SJCRH30 (cell line): ENCODE data around the gene STK17B. TPM values are rescaled to one million over a fixed set of nuclear protein-coding genes. Genes with fewer than 3 reads are reported as not detected.
"Not testable (repeated sequence)": the region's sequence is repeated elsewhere in the genome, so short reads cannot be mapped to it uniquely, and the experiment has no call there.

Source experiments
- DNase-seq, 2 experiments: peaks; one replicate each; pipeline ENCODE4 v3.0.0-alpha.2; 2015 to 2020
- H3K27ac ChIP-seq: fragments of 250-450 bp; sonication (Bioruptor Pico); 2 replicates; pipeline ENCODE4 v1.5.1; 2020; ENCODE audit warnings: mild to moderate bottlenecking, moderate library complexity
- H3K27me3 ChIP-seq: fragments of 250-450 bp; sonication (Bioruptor Pico); 2 replicates; pipeline ENCODE4 v1.5.1; 2020; ENCODE audit warnings: mild to moderate bottlenecking, moderate library complexity
- H3K36me3 ChIP-seq: fragments of 250-450 bp; sonication (Bioruptor Pico); 2 replicates; pipeline ENCODE4 v1.5.1; 2020; ENCODE audit warnings: mild to moderate bottlenecking, moderate library complexity
- H3K4me1 ChIP-seq: fragments of 250-450 bp; sonication (Bioruptor Pico); 2 replicates; pipeline ENCODE4 v1.5.1; 2020; ENCODE audit warnings: mild to moderate bottlenecking, moderate library complexity
- H3K4me3 ChIP-seq: fragments of 250-450 bp; sonication (Bioruptor Pico); 2 replicates; pipeline ENCODE4 v1.5.1; 2020; ENCODE audit warnings: mild to moderate bottlenecking, moderate library complexity
- H3K9me3 ChIP-seq: fragments of 250-450 bp; sonication (Bioruptor Pico); replicated peaks from 2 replicates; pipeline ENCODE4 v1.5.1; 2020; ENCODE audit warnings: mild to moderate bottlenecking, moderate library complexity
- total RNA-seq: library from RNA; depleted of rRNA; stranded (reverse); fragments of >200 nt; shearing (Covaris generic); gene quantifications from 2 replicates; pipeline ENCODE4 v1.2.3, GENCODE V29; 2014; rRNA removed

STK17B gene
- total RNA-seq, 1 experiment from 2014 or later = 165 TPM

GRCh38 chr2:196096982-196097745 is 74.2 kb downstream of the STK17B start:
- DNase-seq = no peak
- peaks cover 13% of the 10 kb centered on the region for H3K4me1 ChIP-seq
- peaks cover 11% of the 10 kb centered on the region for H3K9me3 ChIP-seq
- no peaks in the 10 kb centered on the region for H3K27me3 ChIP-seq
- no peaks in the 10 kb centered on the region for H3K36me3 ChIP-seq
- H3K4me3 ChIP-seq = no peak overlapping the region
- no peak overlapping the region for H3K27ac ChIP-seq

GRCh38 chr2:196096264-196096663 is 75.1 kb downstream of the STK17B start:
- Histone ChIP-seq H3K4me1 (peaks cover 10% of the 10 kb centered on the region), H3K27me3 (no peaks in the 10 kb centered on the region), H3K27ac (no peak overlapping the region), H3K4me3 (no peak overlapping the region), H3K9me3 (peaks cover 11% of the 10 kb centered on the region), H3K36me3 (no peaks in the 10 kb centered on the region)
- no peak for DNase-seq

- not testable (repeated sequence) for H3K36me3 ChIP-seq, H3K4me3 ChIP-seq, DNase-seq, H3K27me3 ChIP-seq, H3K4me1 ChIP-seq, H3K27ac ChIP-seq
- H3K9me3 ChIP-seq = peaks cover 14% of the 10 kb centered on the region
Observed at GRCh38 chr2:196089448-196089847, 81.9 kb downstream of the STK17B start.

- Histone ChIP-seq H3K4me1 (no peaks in the 10 kb centered on the region), H3K27me3 (no peaks in the 10 kb centered on the region), H3K27ac (no peak overlapping the region), H3K4me3 (no peak overlapping the region), H3K9me3 (peaks cover 9% of the 10 kb centered on the region; the same call in 1 of the 2 replicates), H3K36me3 (no peaks in the 10 kb centered on the region)
- DNase-seq = peak; percentile 36 to 51
Observed at GRCh38 chr2:196088203-196088602, 83.2 kb downstream of the STK17B start.

GRCh38 chr2:196086517-196087368 is 84.6 kb downstream of the STK17B start:
- H3K9me3 ChIP-seq = peaks cover 9% of the 10 kb centered on the region; the same call in 1 of the 2 replicates
- no peak overlapping the region for H3K27ac ChIP-seq
- no peaks in the 10 kb centered on the region for H3K4me1 ChIP-seq
- no peaks in the 10 kb centered on the region for H3K27me3 ChIP-seq
- H3K36me3 ChIP-seq = no peaks in the 10 kb centered on the region
- no peak for DNase-seq
- H3K4me3 ChIP-seq = no peak overlapping the region

GRCh38 chr2:196083601-196084000 is 87.8 kb downstream of the STK17B start:
- no peak overlapping the region for H3K4me3 ChIP-seq
- no peak for DNase-seq
- H3K4me1 ChIP-seq = no peaks in the 10 kb centered on the region

More at GRCh38 chr2:196083601-196084000, 87.8 kb downstream of the STK17B start:
- Histone ChIP-seq H3K27me3 (no peaks in the 10 kb centered on the region), H3K36me3 (no peaks in the 10 kb centered on the region), H3K9me3 (peaks cover 6% of the 10 kb centered on the region; the same call in 1 of the 2 replicates), H3K27ac (no peak overlapping the region)

Other genes with a start within 250 kb of the STK17B start
- 0.20 and 0.32 TPM in 2 replicates for gene DNAH7, start 102.7 kb downstream of the STK17B start, total RNA-seq